SK-N-SH treated with all-trans-retinoic acid at 6 μM for 48 hours (cell line): ENCODE data around the gene NFXL1.

Experiments used
- ATAC-seq: fragments of 200-7000 bp; cut with Tn5 transposase; 3 replicates; pipeline ENCODE4 v1.9.1; 2020; ENCODE audit warnings: mild to moderate bottlenecking, moderate library complexity
- ARNTL ChIP-seq: fragments of 450-650 bp; formaldehyde crosslinking; IDR thresholded peaks from 2 replicates; pipeline ENCODE4 v1.5.0; 2020; ENCODE audit warnings: low read depth, mild to moderate bottlenecking, moderate library complexity, borderline replicate concordance
- BACH2 ChIP-seq: fragments of 250-450 bp; sonication (Bioruptor Pico); IDR thresholded peaks from 2 replicates; pipeline ENCODE4 v1.9.0; 2021; ENCODE audit warnings: mild to moderate bottlenecking, borderline replicate concordance
- CREB5 ChIP-seq: fragments of 250-450 bp; sonication (Bioruptor Pico); IDR thresholded peaks from 2 replicates; pipeline ENCODE4 v1.5.1; 2020; ENCODE audit warnings: low read depth, mild to moderate bottlenecking, moderate library complexity
- CSDC2 ChIP-seq: fragments of 250-450 bp; sonication (Bioruptor Pico); IDR thresholded peaks from 2 replicates; pipeline ENCODE4 v1.5.0; 2020; ENCODE audit warnings: mild to moderate bottlenecking, moderate library complexity
- CSRNP3 ChIP-seq: fragments of 250-450 bp; sonication (Bioruptor Pico); IDR thresholded peaks from 2 replicates; pipeline ENCODE4 v1.5.1; 2021; ENCODE audit warnings: mild to moderate bottlenecking, moderate library complexity
- ESRRG ChIP-seq: fragments of 250-450 bp; sonication (Bioruptor Pico); IDR thresholded peaks from 2 replicates; pipeline ENCODE4 v1.6.1; 2021; ENCODE audit warnings: mild to moderate bottlenecking
- GLIS3 ChIP-seq: fragments of 250-450 bp; sonication (Bioruptor Pico); IDR thresholded peaks from 2 replicates; pipeline ENCODE4 v1.5.0; 2020; ENCODE audit warnings: mild to moderate bottlenecking, moderate library complexity
- ISL1 ChIP-seq: fragments of 250-450 bp; sonication (Bioruptor Pico); IDR thresholded peaks from 2 replicates; pipeline ENCODE4 v2.1.2; 2022; ENCODE audit warnings: mild to moderate bottlenecking, moderate library complexity
- OSR1 ChIP-seq: fragments of 250-450 bp; sonication (Bioruptor Pico); IDR thresholded peaks from 2 replicates; pipeline ENCODE4 v1.8.0; 2022; ENCODE audit warnings: moderate library complexity, mild to moderate bottlenecking, inconsistent platforms
- PATZ1 ChIP-seq: fragments of 250-450 bp; sonication (Bioruptor Pico); IDR thresholded peaks from 2 replicates; pipeline ENCODE4 v1.8.0; 2020; ENCODE audit warnings: mild to moderate bottlenecking, moderate library complexity, borderline replicate concordance
- POU6F1 ChIP-seq: fragments of 250-450 bp; sonication (Bioruptor Pico); IDR thresholded peaks from 2 replicates; pipeline ENCODE4 v1.8.0; 2021; ENCODE audit warnings: low read depth, mild to moderate bottlenecking, moderate library complexity, borderline replicate concordance
- PPARA ChIP-seq: fragments of 250-450 bp; sonication (Bioruptor Pico); IDR thresholded peaks from 2 replicates; pipeline ENCODE4 v1.5.0; 2020; ENCODE audit warnings: mild to moderate bottlenecking, borderline replicate concordance
- RARB ChIP-seq: fragments of 250-450 bp; sonication (Bioruptor Pico); IDR thresholded peaks from 2 replicates; pipeline ENCODE4 v1.8.0; 2021; ENCODE audit warnings: mild to moderate bottlenecking, moderate library complexity
- SNAI2 ChIP-seq: fragments of 250-450 bp; sonication (Bioruptor Pico); IDR thresholded peaks from 2 replicates; pipeline ENCODE4 v1.5.0; 2020; ENCODE audit warnings: mild to moderate bottlenecking, moderate library complexity
- TCF4 ChIP-seq: fragments of 250-450 bp; sonication (Bioruptor Pico); IDR thresholded peaks from 2 replicates; pipeline ENCODE4 v1.8.0; 2021; ENCODE audit warnings: mild to moderate bottlenecking, moderate library complexity, borderline replicate concordance
- TOX ChIP-seq: fragments of 250-450 bp; sonication (Bioruptor Pico); IDR thresholded peaks from 2 replicates; pipeline ENCODE4 v1.8.0; 2021; ENCODE audit warnings: mild to moderate bottlenecking, moderate library complexity, borderline replicate concordance
- TSHZ2 ChIP-seq: fragments of 250-450 bp; sonication (Bioruptor Pico); IDR thresholded peaks from 2 replicates; pipeline ENCODE4 v1.5.0; 2020; ENCODE audit warnings: mild to moderate bottlenecking, moderate library complexity
- ZC3H10 ChIP-seq: fragments of 250-450 bp; sonication (Bioruptor Pico); IDR thresholded peaks from 2 replicates; pipeline ENCODE4 v1.5.1; 2021; ENCODE audit warnings: mild to moderate bottlenecking, moderate library complexity
- ZFP3 ChIP-seq: fragments of 250-450 bp; sonication (Bioruptor Pico); IDR thresholded peaks from 2 replicates; pipeline ENCODE4 v1.5.0; 2020; ENCODE audit warnings: mild to moderate bottlenecking, moderate library complexity
- ZFP30 ChIP-seq: fragments of 450-650 bp; formaldehyde crosslinking; IDR thresholded peaks from 2 replicates; pipeline ENCODE4 v1.5.0; 2022; ENCODE audit warnings: mild to moderate bottlenecking, moderate library complexity
- ZNF70 ChIP-seq: fragments of 450-650 bp; formaldehyde crosslinking; IDR thresholded peaks from 2 replicates; pipeline ENCODE4 v1.5.0; 2020; ENCODE audit warnings: mild to moderate bottlenecking, moderate library complexity
- ZNF8 ChIP-seq: fragments of 450-650 bp; formaldehyde crosslinking; IDR thresholded peaks from 2 replicates; pipeline ENCODE4 v1.5.0; 2020; ENCODE audit warnings: mild to moderate bottlenecking, moderate library complexity

NFXL1 gene

GRCh38 chr4:47837094-47837907 is 77.1 kb downstream of the NFXL1 start:
- ATAC-seq, result peak; percentile 79
- TF ChIP-seq GLIS3 (CRISPR knock-in tag) (no peak), SNAI2 (CRISPR knock-in tag) (no peak), ZFP30 (CRISPR knock-in tag) (no peak), PATZ1 (no peak), PPARA (no peak), ZNF70 (CRISPR knock-in tag) (no peak), RARB (CRISPR knock-in tag) (no peak), CSDC2 (CRISPR knock-in tag) (no peak), TOX (CRISPR knock-in tag) (no peak), TCF4 (CRISPR knock-in tag) (no peak), ARNTL (CRISPR knock-in tag) (no peak), CREB5 (CRISPR knock-in tag) (no peak), OSR1 (CRISPR knock-in tag) (no peak), ESRRG (CRISPR knock-in tag) (no peak), ZC3H10 (no peak), CSRNP3 (CRISPR knock-in tag) (no peak), ZNF8 (CRISPR knock-in tag) (no peak), BACH2 (CRISPR knock-in tag) (no peak), ZFP3 (CRISPR knock-in tag) (no peak)

GRCh38 chr4:47836641-47837093 is 77.7 kb downstream of the NFXL1 start:
- TF ChIP-seq ZFP3 (CRISPR knock-in tag) (peak; percentile 60; the same call in 1 of the 2 replicates), ISL1 (no peak)
- peak; percentile 96 for ATAC-seq

- no peak for ATAC-seq
- TF ChIP-seq PATZ1 (no peak), ZNF8 (CRISPR knock-in tag) (no peak), RARB (CRISPR knock-in tag) (no peak), SNAI2 (CRISPR knock-in tag) (no peak), CSRNP3 (CRISPR knock-in tag) (no peak), ISL1 (no peak), OSR1 (CRISPR knock-in tag) (no peak), TCF4 (CRISPR knock-in tag) (no peak), ARNTL (CRISPR knock-in tag) (no peak), TSHZ2 (CRISPR knock-in tag) (no peak), BACH2 (CRISPR knock-in tag) (no peak), TOX (CRISPR knock-in tag) (no peak), CSDC2 (CRISPR knock-in tag) (no peak), POU6F1 (no peak), ZNF70 (CRISPR knock-in tag) (no peak), GLIS3 (CRISPR knock-in tag) (no peak), PPARA (no peak), ZFP30 (CRISPR knock-in tag) (no peak)
Observed at GRCh38 chr4:47835494-47835893, 78.9 kb downstream of the NFXL1 start.
